ENCODE results near the gene TMED1.

Gene TMED1

GRCh38 chr19:10830931-10831779, 4.9 kb downstream of the TMED1 start:
- DNase-seq: no peak

- DNase-seq: no peak
Measured at GRCh38 chr19:10830370-10830769, 5.6 kb downstream of the TMED1 start.

GRCh38 chr19:10829967-10830366, 6.0 kb downstream of the TMED1 start:
- DNase-seq: no peak

GRCh38 chr19:10828981-10829821, 6.8 kb downstream of the TMED1 start:
- no peak for DNase-seq

GRCh38 chr19:10826846-10827245, 9.2 kb downstream of the TMED1 start:
- DNase-seq: no peak

- no peak for DNase-seq
Measured at GRCh38 chr19:10826231-10826630, 9.8 kb downstream of the TMED1 start.

GRCh38 chr19:10823690-10824089, 12.3 kb downstream of the TMED1 start:
- no peak for DNase-seq

GRCh38 chr19:10820173-10820572, 15.8 kb downstream of the TMED1 start:
- DNase-seq: no peak

GRCh38 chr19:10819124-10820060, 16.6 kb downstream of the TMED1 start:
- no peak for DNase-seq

GRCh38 chr19:10818301-10819123, 17.5 kb downstream of the TMED1 start:
- DNase-seq: no peak

GRCh38 chr19:10817291-10818038, 18.5 kb downstream of the TMED1 start:
- no peak for DNase-seq

- DNase-seq: no peak
Measured at GRCh38 chr19:10816691-10817090, 19.3 kb downstream of the TMED1 start.

- DNase-seq: no peak
Measured at GRCh38 chr19:10815969-10816644, 19.9 kb downstream of the TMED1 start.

GRCh38 chr19:10815007-10815536, 20.9 kb downstream of the TMED1 start:
- DNase-seq: no peak

- peak in 1 of 2 donors; percentile 16 for DNase-seq
Measured at GRCh38 chr19:10812902-10813404, 23.1 kb downstream of the TMED1 start.

- DNase-seq: no peak
Measured at GRCh38 chr19:10812196-10812595, 23.8 kb downstream of the TMED1 start.

- no peak for DNase-seq
Measured at GRCh38 chr19:10811391-10812111, 24.5 kb downstream of the TMED1 start.

GRCh38 chr19:10809651-10810285, 26.2 kb downstream of the TMED1 start:
- no peak for DNase-seq
